WTC11 (cell line): ENCODE data around the gene ARHGAP6. TPM values are rescaled to one million over a fixed set of nuclear protein-coding genes. Genes with fewer than 3 reads are reported as not detected.

Experiments
- ATAC-seq: fragments of 200-7000 bp; cut with Tn5 transposase; 2 replicates; pipeline ENCODE4 v1.10.0; 2021; ENCODE audit warnings: mild to moderate bottlenecking, moderate library complexity
- CTCF ChIA-PET: fragments of 300-600 bp; sonication (Branson Sonifier 250); formaldehyde crosslinking; loops from one replicate; lab custom pipeline; 2021; ENCODE audit warnings: antibody characterized with exemption; lab: Charles Lee
- POLR2A ChIA-PET: fragments of 350-600 bp; sonication (Branson Sonifier 250); formaldehyde crosslinking; loops from one replicate; lab custom pipeline; 2021; ENCODE audit warnings: antibody characterized with exemption; lab: Charles Lee
- DNase-seq: peaks from one replicate; pipeline ENCODE4 v3.0.0; 2021; ENCODE audit warnings: low spot score
- H3K27ac Mint-ChIP-seq: 2 replicates; pipeline ENCODE4 v1.8.0; 2021; ENCODE audit warnings: mixed read lengths
- H3K27me3 Mint-ChIP-seq: 2 replicates; pipeline ENCODE4 v1.8.0; 2021; ENCODE audit warnings: low read depth, mild to moderate bottlenecking, moderate library complexity, mixed read lengths
- H3K36me3 Mint-ChIP-seq: 2 replicates; pipeline ENCODE4 v1.8.0; 2021; ENCODE audit warnings: mixed read lengths
- H3K4me1 Mint-ChIP-seq: 2 replicates; pipeline ENCODE4 v1.8.0; 2022; ENCODE audit warnings: mixed read lengths
- H3K4me3 Mint-ChIP-seq: 2 replicates; pipeline ENCODE4 v1.8.0; 2021; ENCODE audit warnings: mild to moderate bottlenecking, moderate library complexity, mixed read lengths
- H3K9me3 Mint-ChIP-seq: 2 replicates; pipeline ENCODE4 v1.8.0; 2021; ENCODE audit warnings: mixed read lengths
- ATF1 ChIP-seq: sonication (generic); formaldehyde crosslinking; IDR thresholded peaks from 2 replicates; pipeline ENCODE4 v1.8.1; 2023; ENCODE audit warnings: mild to moderate bottlenecking, moderate library complexity, missing genetic modification reagents
- CREB1 ChIP-seq: sonication (generic); formaldehyde crosslinking; IDR thresholded peaks from 2 replicates; pipeline ENCODE4 v1.8.0; 2023; ENCODE audit warnings: mild to moderate bottlenecking, missing genetic modification reagents
- GTF2I ChIP-seq: fragments of 250-450 bp; sonication (Bioruptor Pico); conservative IDR thresholded peaks from 2 replicates; pipeline ENCODE4 v1.4.0; 2021; ENCODE audit warnings: mild to moderate bottlenecking
- HMGXB4 ChIP-seq: sonication (generic); formaldehyde crosslinking; IDR thresholded peaks from 2 replicates; pipeline ENCODE4 v1.8.1; 2023; ENCODE audit warnings: mild to moderate bottlenecking, moderate library complexity, missing genetic modification reagents
- KAT7 ChIP-seq: sonication (generic); formaldehyde crosslinking; IDR thresholded peaks from 2 replicates; pipeline ENCODE4 v1.8.1; 2023; ENCODE audit warnings: missing genetic modification reagents, mild to moderate bottlenecking, borderline replicate concordance
- NFE2L1 ChIP-seq: sonication (generic); formaldehyde crosslinking; IDR thresholded peaks from 2 replicates; pipeline ENCODE4 v1.8.1; 2023; ENCODE audit warnings: missing genetic modification reagents
- PRDM15 ChIP-seq: sonication (generic); formaldehyde crosslinking; IDR thresholded peaks from 2 replicates; pipeline ENCODE4 v1.8.0; 2022; ENCODE audit warnings: missing genetic modification reagents
- SMAD3 ChIP-seq: sonication (generic); formaldehyde crosslinking; IDR thresholded peaks from 2 replicates; pipeline ENCODE4 v1.8.0; 2022; ENCODE audit warnings: missing genetic modification reagents, mild to moderate bottlenecking, borderline replicate concordance
- STAT6 ChIP-seq: sonication (generic); formaldehyde crosslinking; conservative IDR thresholded peaks from 2 replicates; pipeline ENCODE4 v1.8.1; 2023; ENCODE audit warnings: mild to moderate bottlenecking, low read depth, missing genetic modification reagents, moderate library complexity
- TP53 ChIP-seq: sonication (generic); formaldehyde crosslinking; IDR thresholded peaks from 2 replicates; pipeline ENCODE4 v1.8.1; 2023; ENCODE audit warnings: mild to moderate bottlenecking, missing genetic modification reagents
- USF2 ChIP-seq: sonication (generic); formaldehyde crosslinking; IDR thresholded peaks from 2 replicates; pipeline ENCODE4 v1.8.1; 2023; ENCODE audit warnings: mild to moderate bottlenecking, missing genetic modification reagents, moderate library complexity
- ZMAT4 ChIP-seq: fragments of 250-450 bp; sonication (Bioruptor Pico); IDR thresholded peaks from 2 replicates; pipeline ENCODE4 v1.9.0; 2021; ENCODE audit warnings: mild to moderate bottlenecking
- ZNF232 ChIP-seq: sonication (generic); formaldehyde crosslinking; IDR thresholded peaks from 2 replicates; pipeline ENCODE4 v1.8.0; 2022; ENCODE audit warnings: mild to moderate bottlenecking, missing genetic modification reagents
- ZNF281 ChIP-seq: sonication (generic); formaldehyde crosslinking; IDR thresholded peaks from 2 replicates; pipeline ENCODE4 v1.8.0; 2023; ENCODE audit warnings: mild to moderate bottlenecking, missing genetic modification reagents
- ZNF317 ChIP-seq: sonication (generic); formaldehyde crosslinking; IDR thresholded peaks from 2 replicates; pipeline ENCODE4 v1.8.1; 2023; ENCODE audit warnings: low read depth, mild to moderate bottlenecking, moderate library complexity, missing genetic modification reagents, borderline replicate concordance
- ZNF532 ChIP-seq: fragments of 250-450 bp; sonication (Bioruptor Pico); IDR thresholded peaks from 2 replicates; pipeline ENCODE4 v1.9.0; 2021; ENCODE audit warnings: mild to moderate bottlenecking, borderline replicate concordance
- total RNA-seq: library from RNA; stranded (reverse); gene quantifications from 3 replicates; pipeline ENCODE4 v1.2.3, GENCODE V29; 2021

Gene ARHGAP6
- total RNA-seq, 1 experiment from 2014 or later: 1.0 TPM

GRCh38 chrX:11557120-11557519 is 108.6 kb downstream of the ARHGAP6 start:
- ChIA-PET POLR2A (no interaction called here), CTCF (no interaction called here)
- ATAC-seq (no peak), DNase-seq (no peak)
- Mint-ChIP-seq H3K27ac (no peak overlapping the region), H3K4me1 (no peaks in the 10 kb centered on the region), H3K9me3 (no peaks in the 10 kb centered on the region), H3K27me3 (peaks cover 94% of the 10 kb centered on the region), H3K36me3 (no peaks in the 10 kb centered on the region), H3K4me3 (no peak overlapping the region)
- TF ChIP-seq USF2 (CRISPR knock-in tag) (no peak), TP53 (CRISPR knock-in tag) (no peak), GTF2I (no peak), ZNF232 (CRISPR knock-in tag) (no peak), PRDM15 (CRISPR knock-in tag) (no peak)

- POLR2A ChIA-PET: no interaction called here
- CTCF ChIA-PET: no interaction called here
- ATAC-seq: no peak
- DNase-seq: no peak
- no peaks in the 10 kb centered on the region for H3K4me1 Mint-ChIP-seq
- H3K4me3 Mint-ChIP-seq: no peak overlapping the region
- H3K36me3 Mint-ChIP-seq: no peaks in the 10 kb centered on the region
- H3K27ac Mint-ChIP-seq: no peak overlapping the region
- peaks cover 95% of the 10 kb centered on the region for H3K27me3 Mint-ChIP-seq
- H3K9me3 Mint-ChIP-seq: no peaks in the 10 kb centered on the region
- TF ChIP-seq HMGXB4 (CRISPR knock-in tag) (no peak), STAT6 (no peak), KAT7 (CRISPR knock-in tag) (no peak), TP53 (CRISPR knock-in tag) (no peak), CREB1 (no peak), ZMAT4 (CRISPR knock-in tag) (no peak), ZNF281 (no peak), USF2 (CRISPR knock-in tag) (no peak), ATF1 (CRISPR knock-in tag) (no peak), ZNF532 (no peak), NFE2L1 (CRISPR knock-in tag) (no peak), ZNF317 (CRISPR knock-in tag) (no peak), SMAD3 (CRISPR knock-in tag) (no peak)
These were observed 110.0 kb downstream of the ARHGAP6 start for GRCh38 chrX:11555759-11556158.
